ENCODE data around the gene APOL6. TPM values are rescaled to one million over a fixed set of nuclear protein-coding genes. Genes with fewer than 3 reads are reported as not detected.

APOL6 gene
- total and polyA plus RNA-seq, 2 of the 13 experiments (the other 11 are each of a cell fraction or from before 2014, with no cell fraction given) = 5.2 to 7.5 TPM

DNA sequence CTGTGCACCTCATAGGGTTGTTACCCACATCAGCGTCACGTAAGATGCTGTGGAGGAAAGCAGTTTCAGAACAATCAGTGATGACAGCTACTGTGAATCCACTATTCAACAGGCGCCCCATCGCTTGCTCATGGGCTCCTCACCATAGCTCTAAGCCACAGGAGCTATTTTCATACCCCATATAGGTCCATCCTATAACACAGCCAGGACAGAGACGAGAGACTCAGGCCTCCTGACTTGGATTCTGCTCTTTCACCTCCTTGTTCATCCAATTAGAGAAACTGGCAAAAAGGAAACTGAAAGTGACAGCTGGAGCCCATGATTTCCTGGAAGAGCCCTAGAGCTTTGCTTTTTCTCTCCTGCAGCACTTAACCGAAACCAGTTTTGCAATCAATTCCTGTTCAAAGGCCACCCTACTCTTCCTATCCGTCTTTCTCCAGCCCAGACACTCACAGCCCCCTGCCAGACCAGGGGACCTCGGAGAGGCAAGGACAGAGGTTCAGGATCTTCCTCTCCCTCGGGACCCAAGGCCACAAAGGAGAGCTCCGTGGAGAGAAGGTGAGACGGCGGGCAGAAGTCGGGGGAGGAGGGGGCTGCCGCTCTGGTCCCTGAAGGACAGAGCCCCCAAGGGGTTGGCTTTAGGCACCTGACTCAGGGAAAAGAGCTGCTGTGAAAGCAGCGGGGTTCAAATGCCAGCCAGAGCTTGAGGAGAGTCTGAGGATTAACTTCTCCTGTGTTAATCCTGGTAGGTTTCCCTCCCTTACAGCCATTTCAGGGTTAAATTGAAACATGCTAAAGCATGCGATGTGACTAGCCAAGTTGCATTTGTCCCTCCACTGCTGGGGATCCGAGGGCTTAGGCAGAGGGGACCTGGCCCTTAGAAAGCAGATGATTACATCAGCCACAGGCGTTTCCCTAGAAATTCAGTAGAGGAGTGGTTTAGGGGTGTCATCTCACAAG is at the start of gene APOL6 (continued):
- TF ChIP-seq, protein P1, sequence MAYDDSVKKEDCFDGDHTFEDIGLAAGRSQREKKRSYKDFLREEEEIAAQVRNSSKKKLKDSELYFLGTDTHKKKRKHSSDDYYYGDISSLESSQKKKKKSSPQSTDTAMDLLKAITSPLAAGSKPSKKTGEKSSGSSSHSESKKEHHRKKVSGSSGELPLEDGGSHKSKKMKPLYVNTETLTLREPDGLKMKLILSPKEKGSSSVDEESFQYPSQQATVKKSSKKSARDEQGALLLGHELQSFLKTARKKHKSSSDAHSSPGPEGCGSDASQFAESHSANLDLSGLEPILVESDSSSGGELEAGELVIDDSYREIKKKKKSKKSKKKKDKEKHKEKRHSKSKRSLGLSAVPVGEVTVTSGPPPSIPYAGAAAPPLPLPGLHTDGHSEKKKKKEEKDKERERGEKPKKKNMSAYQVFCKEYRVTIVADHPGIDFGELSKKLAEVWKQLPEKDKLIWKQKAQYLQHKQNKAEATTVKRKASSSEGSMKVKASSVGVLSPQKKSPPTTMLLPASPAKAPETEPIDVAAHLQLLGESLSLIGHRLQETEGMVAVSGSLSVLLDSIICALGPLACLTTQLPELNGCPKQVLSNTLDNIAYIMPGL (CRISPR knock-in tag; IDR thresholded peaks at IDR 0.05; ENCODE audit: borderline replicate concordance in 1 of 2, low read depth in 1 of 2) = peak in 1 of 2 experiments; percentile 46; a peak in 3 of 4 replicates
- TF ChIP-seq ZFX (CRISPR knock-in tag; IDR thresholded peaks at IDR 0.05; ENCODE audit: low read depth) = peak; percentile 52
- TF ChIP-seq, protein P2, sequence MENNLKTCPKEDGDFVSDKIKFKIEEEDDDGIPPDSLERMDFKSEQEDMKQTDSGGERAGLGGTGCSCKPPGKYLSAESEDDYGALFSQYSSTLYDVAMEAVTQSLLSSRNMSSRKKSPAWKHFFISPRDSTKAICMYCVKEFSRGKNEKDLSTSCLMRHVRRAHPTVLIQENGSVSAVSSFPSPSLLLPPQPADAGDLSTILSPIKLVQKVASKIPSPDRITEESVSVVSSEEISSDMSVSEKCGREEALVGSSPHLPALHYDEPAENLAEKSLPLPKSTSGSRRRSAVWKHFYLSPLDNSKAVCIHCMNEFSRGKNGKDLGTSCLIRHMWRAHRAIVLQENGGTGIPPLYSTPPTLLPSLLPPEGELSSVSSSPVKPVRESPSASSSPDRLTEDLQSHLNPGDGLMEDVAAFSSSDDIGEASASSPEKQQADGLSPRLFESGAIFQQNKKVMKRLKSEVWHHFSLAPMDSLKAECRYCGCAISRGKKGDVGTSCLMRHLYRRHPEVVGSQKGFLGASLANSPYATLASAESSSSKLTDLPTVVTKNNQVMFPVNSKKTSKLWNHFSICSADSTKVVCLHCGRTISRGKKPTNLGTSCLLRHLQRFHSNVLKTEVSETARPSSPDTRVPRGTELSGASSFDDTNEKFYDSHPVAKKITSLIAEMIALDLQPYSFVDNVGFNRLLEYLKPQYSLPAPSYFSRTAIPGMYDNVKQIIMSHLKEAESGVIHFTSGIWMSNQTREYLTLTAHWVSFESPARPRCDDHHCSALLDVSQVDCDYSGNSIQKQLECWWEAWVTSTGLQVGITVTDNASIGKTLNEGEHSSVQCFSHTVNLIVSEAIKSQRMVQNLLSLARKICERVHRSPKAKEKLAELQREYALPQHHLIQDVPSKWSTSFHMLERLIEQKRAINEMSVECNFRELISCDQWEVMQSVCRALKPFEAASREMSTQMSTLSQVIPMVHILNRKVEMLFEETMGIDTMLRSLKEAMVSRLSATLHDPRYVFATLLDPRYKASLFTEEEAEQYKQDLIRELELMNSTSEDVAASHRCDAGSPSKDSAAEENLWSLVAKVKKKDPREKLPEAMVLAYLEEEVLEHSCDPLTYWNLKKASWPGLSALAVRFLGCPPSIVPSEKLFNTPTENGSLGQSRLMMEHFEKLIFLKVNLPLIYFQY (CRISPR knock-in tag; IDR thresholded peaks at IDR 0.05; ENCODE audit: borderline replicate concordance) = no peak
- TF ChIP-seq ZKSCAN1 (IDR thresholded peaks at IDR 0.05; ENCODE audit: low read length) = 0 out of 2 replicates have a peak, but pooled peaks have one; percentile 15
- TF ChIP-seq TOPORS (CRISPR knock-in tag; IDR thresholded peaks at IDR 0.05) = 0 out of 2 replicates have a peak, but pooled peaks have one; percentile 50
- 0 out of 2 replicates have a peak, but pooled peaks have one; percentile 34 for TF ChIP-seq ESRRA (CRISPR knock-in tag; IDR thresholded peaks at IDR 0.05; ENCODE audit: low read depth)
- peak; percentile 41; the same call in 1 of the 2 replicates for TF ChIP-seq HMG20A (CRISPR knock-in tag; IDR thresholded peaks at IDR 0.05; ENCODE audit: borderline replicate concordance)
- no peak; the same call in 1 of the 2 replicates for TF ChIP-seq RXRA (CRISPR knock-in tag; IDR thresholded peaks at IDR 0.05)
- 0 out of 2 replicates have a peak, but pooled peaks have one; percentile 50 for TF ChIP-seq ZNF138 (CRISPR knock-in tag; IDR thresholded peaks at IDR 0.05; ENCODE audit: low read depth)
- no peak for TF ChIP-seq SPEN (CRISPR knock-in tag; IDR thresholded peaks at IDR 0.05; ENCODE audit: low read depth)
- TF ChIP-seq SKI (IDR thresholded peaks at IDR 0.05; ENCODE audit: partially characterized antibody) = peak; percentile 37
- peak; percentile 38; the same call in 1 of the 2 replicates for TF ChIP-seq GATAD1 (CRISPR knock-in tag; IDR thresholded peaks at IDR 0.05)
- TF ChIP-seq, protein P3, sequence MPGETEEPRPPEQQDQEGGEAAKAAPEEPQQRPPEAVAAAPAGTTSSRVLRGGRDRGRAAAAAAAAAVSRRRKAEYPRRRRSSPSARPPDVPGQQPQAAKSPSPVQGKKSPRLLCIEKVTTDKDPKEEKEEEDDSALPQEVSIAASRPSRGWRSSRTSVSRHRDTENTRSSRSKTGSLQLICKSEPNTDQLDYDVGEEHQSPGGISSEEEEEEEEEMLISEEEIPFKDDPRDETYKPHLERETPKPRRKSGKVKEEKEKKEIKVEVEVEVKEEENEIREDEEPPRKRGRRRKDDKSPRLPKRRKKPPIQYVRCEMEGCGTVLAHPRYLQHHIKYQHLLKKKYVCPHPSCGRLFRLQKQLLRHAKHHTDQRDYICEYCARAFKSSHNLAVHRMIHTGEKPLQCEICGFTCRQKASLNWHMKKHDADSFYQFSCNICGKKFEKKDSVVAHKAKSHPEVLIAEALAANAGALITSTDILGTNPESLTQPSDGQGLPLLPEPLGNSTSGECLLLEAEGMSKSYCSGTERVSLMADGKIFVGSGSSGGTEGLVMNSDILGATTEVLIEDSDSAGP (CRISPR knock-in tag; IDR thresholded peaks at IDR 0.05; ENCODE audit: borderline replicate concordance) = peak; percentile 52
- TF ChIP-seq, protein P4, sequence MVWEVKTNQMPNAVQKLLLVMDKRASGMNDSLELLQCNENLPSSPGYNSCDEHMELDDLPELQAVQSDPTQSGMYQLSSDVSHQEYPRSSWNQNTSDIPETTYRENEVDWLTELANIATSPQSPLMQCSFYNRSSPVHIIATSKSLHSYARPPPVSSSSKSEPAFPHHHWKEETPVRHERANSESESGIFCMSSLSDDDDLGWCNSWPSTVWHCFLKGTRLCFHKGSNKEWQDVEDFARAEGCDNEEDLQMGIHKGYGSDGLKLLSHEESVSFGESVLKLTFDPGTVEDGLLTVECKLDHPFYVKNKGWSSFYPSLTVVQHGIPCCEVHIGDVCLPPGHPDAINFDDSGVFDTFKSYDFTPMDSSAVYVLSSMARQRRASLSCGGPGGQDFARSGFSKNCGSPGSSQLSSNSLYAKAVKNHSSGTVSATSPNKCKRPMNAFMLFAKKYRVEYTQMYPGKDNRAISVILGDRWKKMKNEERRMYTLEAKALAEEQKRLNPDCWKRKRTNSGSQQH (CRISPR knock-in tag; IDR thresholded peaks at IDR 0.05; ENCODE audit: low read depth) = 0 out of 2 replicates have a peak, but pooled peaks have one; percentile 37
- peak; percentile 51; the same call in 1 of the 2 replicates for TF ChIP-seq ZBTB20 (CRISPR knock-in tag; IDR thresholded peaks at IDR 0.05; ENCODE audit: borderline replicate concordance, low read depth)
- TF ChIP-seq ZNF451 (CRISPR knock-in tag; IDR thresholded peaks at IDR 0.05) = 0 out of 2 replicates have a peak, but pooled peaks have one; percentile 37
- peak; percentile 33; the same call in 1 of the 2 replicates for TF ChIP-seq PHF21A (CRISPR knock-in tag; IDR thresholded peaks at IDR 0.05)
- no peak for TF ChIP-seq SSRP1 (CRISPR knock-in tag; IDR thresholded peaks at IDR 0.05)
- no peak for TF ChIP-seq ZNF432 (CRISPR knock-in tag; IDR thresholded peaks at IDR 0.05; ENCODE audit: borderline replicate concordance)
